GM12874 (cell line): Measurements from ENCODE around the gene KCNMA1.

ENCODE experiments used
- TF ChIP-seq, protein P1 (sequence below): IDR thresholded peaks from 2 replicates; pipeline ENCODE4 v1.5.1; 2011; ENCODE audit warnings: low read depth, mild to moderate bottlenecking, control low read depth, low read length, moderate library complexity; ENCODE audit not compliant: insufficient read depth

The KCNMA1 gene

DNA sequence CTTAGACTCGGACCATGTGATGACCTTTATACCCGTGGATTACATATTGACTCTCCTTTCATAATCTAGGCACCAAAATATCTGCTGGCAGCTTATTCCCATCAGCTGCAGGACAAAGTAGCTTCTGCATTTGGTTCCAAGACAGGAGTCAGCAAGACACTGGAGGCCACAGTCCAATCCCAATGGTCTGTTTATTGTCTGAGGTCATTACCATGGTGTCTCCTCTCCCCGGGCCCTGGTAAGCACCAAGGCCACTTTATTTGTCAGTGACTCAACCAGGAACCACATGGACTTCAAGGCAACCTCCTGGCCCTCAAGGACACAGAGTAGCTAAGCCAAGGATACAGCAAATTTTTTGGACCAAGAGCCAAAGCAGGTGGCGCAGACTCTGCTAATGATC is 36.1 kb downstream of the KCNMA1 start:
- TF ChIP-seq, protein P1, sequence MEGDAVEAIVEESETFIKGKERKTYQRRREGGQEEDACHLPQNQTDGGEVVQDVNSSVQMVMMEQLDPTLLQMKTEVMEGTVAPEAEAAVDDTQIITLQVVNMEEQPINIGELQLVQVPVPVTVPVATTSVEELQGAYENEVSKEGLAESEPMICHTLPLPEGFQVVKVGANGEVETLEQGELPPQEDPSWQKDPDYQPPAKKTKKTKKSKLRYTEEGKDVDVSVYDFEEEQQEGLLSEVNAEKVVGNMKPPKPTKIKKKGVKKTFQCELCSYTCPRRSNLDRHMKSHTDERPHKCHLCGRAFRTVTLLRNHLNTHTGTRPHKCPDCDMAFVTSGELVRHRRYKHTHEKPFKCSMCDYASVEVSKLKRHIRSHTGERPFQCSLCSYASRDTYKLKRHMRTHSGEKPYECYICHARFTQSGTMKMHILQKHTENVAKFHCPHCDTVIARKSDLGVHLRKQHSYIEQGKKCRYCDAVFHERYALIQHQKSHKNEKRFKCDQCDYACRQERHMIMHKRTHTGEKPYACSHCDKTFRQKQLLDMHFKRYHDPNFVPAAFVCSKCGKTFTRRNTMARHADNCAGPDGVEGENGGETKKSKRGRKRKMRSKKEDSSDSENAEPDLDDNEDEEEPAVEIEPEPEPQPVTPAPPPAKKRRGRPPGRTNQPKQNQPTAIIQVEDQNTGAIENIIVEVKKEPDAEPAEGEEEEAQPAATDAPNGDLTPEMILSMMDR, result no peak

DNA sequence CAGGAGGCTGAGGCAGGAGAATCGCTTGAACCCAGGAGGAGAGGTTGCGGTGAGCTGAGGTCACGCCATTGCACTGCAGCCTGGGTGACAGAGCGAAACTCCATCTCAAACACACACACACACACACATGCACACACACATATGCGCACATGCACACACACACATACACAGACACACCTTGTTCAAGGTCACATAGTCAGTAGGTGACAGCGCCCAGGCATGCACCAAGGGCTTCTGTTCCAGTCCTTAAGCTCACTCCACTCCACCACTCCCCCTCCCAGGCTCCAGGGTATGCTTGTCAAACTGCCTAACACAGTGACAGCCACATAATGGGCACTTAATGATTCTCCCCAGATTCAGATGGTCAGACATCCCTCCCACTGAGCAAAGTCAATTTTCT is 37.0 kb downstream of the KCNMA1 start:
- TF ChIP-seq, protein P1, result no peak

DNA sequence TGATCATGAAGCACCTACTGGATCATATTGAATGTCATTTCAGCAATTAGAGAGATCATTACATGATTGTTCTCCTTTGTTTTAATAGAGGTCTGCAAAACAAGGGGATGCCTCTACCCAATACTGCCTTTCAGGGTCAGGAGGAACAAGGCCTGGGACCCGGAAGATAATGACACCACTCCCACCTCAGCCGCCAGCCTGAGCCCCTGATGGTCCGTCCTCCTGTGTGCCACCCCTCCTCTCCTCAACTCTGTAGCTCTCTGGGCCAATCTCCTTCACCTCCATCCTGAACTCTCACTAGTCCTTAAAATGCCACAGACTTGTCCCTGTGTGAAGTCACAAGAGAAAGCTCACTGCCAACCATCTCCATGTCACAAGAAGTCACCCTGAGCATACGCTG is 38.0 kb downstream of the KCNMA1 start:
- TF ChIP-seq, protein P1, result no peak

DNA sequence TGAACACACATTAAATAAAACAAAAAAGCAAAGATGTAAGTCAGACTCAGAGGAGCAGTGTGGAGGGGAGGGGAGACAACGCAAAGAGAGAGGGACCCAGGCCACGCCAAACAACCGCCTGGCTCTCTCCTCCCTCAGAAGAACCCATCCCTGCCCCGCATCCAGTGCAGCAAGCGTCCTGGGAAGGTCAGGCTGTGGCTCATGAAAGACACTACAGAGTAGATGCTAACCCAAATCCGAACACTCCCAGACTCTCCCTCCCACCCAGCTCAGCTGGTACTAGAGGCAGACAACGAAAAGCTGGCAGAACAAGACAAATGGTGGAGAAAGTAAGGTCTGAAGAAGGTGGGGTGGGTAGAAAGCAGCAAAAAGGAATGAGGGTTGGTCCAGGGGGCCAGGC is 39.0 kb downstream of the KCNMA1 start:
- TF ChIP-seq, protein P1, result no peak

DNA sequence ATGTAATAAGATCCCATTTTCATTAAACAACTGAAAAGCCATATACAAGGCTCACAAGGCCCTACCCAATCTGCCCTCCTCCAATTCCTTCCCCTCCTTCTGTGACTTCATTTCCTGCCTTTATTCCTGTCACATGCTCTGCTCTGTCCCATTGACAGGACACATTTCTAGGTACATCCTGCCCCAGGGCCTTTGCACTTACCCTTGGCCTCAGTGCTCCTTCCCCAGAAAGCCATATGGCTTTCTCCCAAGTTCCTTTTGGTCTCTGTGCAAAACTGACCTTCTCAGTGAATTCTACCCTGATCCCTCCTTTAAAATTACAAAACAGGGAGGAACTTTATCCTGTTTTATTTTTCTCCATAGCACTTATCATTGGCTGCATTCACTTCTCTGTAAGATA is 40.0 kb downstream of the KCNMA1 start:
- TF ChIP-seq, protein P1, result no peak

DNA sequence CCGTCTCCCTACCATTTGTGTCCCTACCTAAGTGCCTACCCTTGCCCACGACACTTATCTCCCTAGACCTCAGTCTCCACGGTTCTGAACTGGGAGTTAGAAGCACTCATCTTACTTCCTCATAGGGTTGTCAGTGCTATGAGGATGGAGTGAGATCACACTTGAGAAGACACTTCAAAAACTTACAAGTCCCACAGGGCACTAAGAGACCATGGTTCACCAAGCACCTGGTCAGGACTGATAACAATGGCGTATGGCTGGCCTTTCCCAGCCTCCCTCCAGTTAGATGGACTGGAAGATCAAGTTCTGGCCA is 43.2 kb downstream of the KCNMA1 start:
- TF ChIP-seq, protein P1, result no peak

DNA sequence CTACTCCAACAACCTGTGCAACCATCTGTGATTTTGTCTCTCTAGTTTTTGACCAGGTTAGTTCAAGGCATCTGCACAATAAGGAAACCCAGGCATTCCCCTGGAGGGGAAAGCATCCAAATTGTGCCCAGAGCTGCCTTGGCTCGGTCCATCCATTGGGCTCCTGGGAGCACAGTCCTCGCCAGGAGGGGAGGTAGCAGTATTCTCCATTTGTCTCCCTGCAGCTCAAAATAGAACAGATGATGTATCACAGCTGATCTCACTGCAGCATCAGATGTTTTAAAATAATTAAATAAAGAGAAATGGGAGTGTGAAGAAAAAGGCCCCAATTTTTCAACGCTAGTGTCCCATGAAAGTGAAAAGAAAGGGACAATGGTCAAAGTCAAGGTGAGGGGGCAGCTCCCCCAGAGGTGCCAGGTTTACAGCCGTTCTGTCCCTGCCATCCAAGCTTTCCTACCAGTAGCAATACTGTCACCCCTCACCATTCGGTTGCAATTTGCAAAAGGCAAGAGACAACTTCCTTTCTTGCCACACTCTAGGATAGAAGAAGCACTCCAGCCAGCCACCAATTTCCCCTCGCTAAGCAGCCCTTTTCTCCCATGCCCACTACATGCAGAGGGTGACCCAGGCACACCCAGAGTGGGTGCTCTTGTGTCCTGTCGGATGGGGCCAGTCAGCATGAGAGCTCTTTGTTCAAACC is 43.7 kb downstream of the KCNMA1 start:
- TF ChIP-seq, protein P1, result no peak
